Tibial artery (tissue), 4 donors: ENCODE results near the gene HIPK2.

ENCODE experiments used
- DNase-seq, 2 donors: peaks; one replicate each; pipeline ENCODE4 v3.0.0-alpha.2; 2019
- H3K27ac ChIP-seq, 2 donors: fragments of 200-600 bp; sonication (generic) in 1 of 2; 1 replicate in 1 of 2; 2 replicates in 1 of 2; pipeline ENCODE4 v1.5.1; 2018 to 2019; ENCODE audit warnings: mild to moderate bottlenecking in 1 of 2
- H3K27me3 ChIP-seq, 2 donors: fragments of 200-600 bp; sonication (generic) in 1 of 2; one replicate each; pipeline versions ENCODE4 v1.5.1 to v1.6.0; 2016 to 2019
- H3K36me3 ChIP-seq, 3 donors: fragments of 200-600 bp; sonication (generic) in 2 of 3; one replicate each; pipeline ENCODE4 v1.5.1; 2016 to 2019; ENCODE audit warnings: mild to moderate bottlenecking in 2 of 3
- H3K4me1 ChIP-seq, 4 donors: fragments of 200-600 bp; sonication (generic) in 2 of 4; 1 replicate in 3 of 4; 2 replicates in 1 of 4; pipeline ENCODE4 v1.5.1; 2016 to 2019
- H3K4me3 ChIP-seq, 2 donors: fragments of 200-600 bp; sonication (generic) in 1 of 2; 1 replicate in 1 of 2; 2 replicates in 1 of 2; pipeline ENCODE4 v1.5.1; 2018 to 2019; ENCODE audit warnings: mild to moderate bottlenecking in 2 of 2
- H3K9me3 ChIP-seq, 3 donors: fragments of 200-600 bp; sonication (generic) in 1 of 3; one replicate each; pipeline ENCODE4 v1.5.1; 2016 to 2019
- CTCF ChIP-seq, 2 experiments: fragments of 200-600 bp in 1 of 2; fragments of 450-650 bp in 1 of 2; IDR thresholded peaks; one replicate each; pipeline ENCODE4 v1.5.1; 2017 to 2019; ENCODE audit warnings: antibody characterized with exemption in 2 of 2, mild to moderate bottlenecking in 1 of 2, moderate library complexity in 1 of 2
- intact Hi-C: fragments of 100-400 bp; cut with DNase I; formaldehyde crosslinking; loops from one replicate; pipeline ENCODE4 v1.15.0; 2023; ENCODE audit warnings: low total_unique reads

Gene HIPK2

GRCh38 chr7:139663608-139664177, 114.1 kb downstream of the HIPK2 start:
- intact Hi-C loops: no loop called here
- DNase-seq: no peak
- H3K36me3 ChIP-seq: no peaks in the 10 kb centered on the region
- peaks cover 0 to 26% (median 11%) of the 10 kb centered on the region in 4 donors for H3K4me1 ChIP-seq
- H3K27ac ChIP-seq: no peak overlapping the region
- no peak overlapping the region for H3K4me3 ChIP-seq
- no peaks in the 10 kb centered on the region for H3K9me3 ChIP-seq
- H3K27me3 ChIP-seq: no peaks in the 10 kb centered on the region
- TF ChIP-seq CTCF (IDR thresholded peaks at IDR 0.05): no peak

GRCh38 chr7:139661903-139662302, 115.9 kb downstream of the HIPK2 start:
- no peak overlapping the region for H3K27ac ChIP-seq
- no peak overlapping the region for H3K4me3 ChIP-seq
- no peaks in the 10 kb centered on the region for H3K27me3 ChIP-seq
- H3K9me3 ChIP-seq: no peaks in the 10 kb centered on the region
- no peak for DNase-seq
- peaks cover 0 to 26% (median 12%) of the 10 kb centered on the region in 4 donors for H3K4me1 ChIP-seq
- no peaks in the 10 kb centered on the region for H3K36me3 ChIP-seq
- intact Hi-C loops: no loop called here
- TF ChIP-seq CTCF (IDR thresholded peaks at IDR 0.05): no peak

GRCh38 chr7:139661043-139661440, 116.8 kb downstream of the HIPK2 start:
- Histone ChIP-seq H3K27ac (no peak overlapping the region), H3K36me3 (no peaks in the 10 kb centered on the region), H3K9me3 (no peaks in the 10 kb centered on the region), H3K27me3 (no peaks in the 10 kb centered on the region), H3K4me1 (peaks cover 0 to 26% (median 12%) of the 10 kb centered on the region in 4 donors), H3K4me3 (no peak overlapping the region)
- TF ChIP-seq CTCF (IDR thresholded peaks at IDR 0.05): no peak
- intact Hi-C loops: no loop called here
- no peak for DNase-seq

GRCh38 chr7:139660317-139661042, 117.3 kb downstream of the HIPK2 start:
- H3K4me1 ChIP-seq: peaks cover 0 to 26% (median 12%) of the 10 kb centered on the region in 4 donors
- no peak overlapping the region for H3K4me3 ChIP-seq
- intact Hi-C loops: no loop called here
- no peaks in the 10 kb centered on the region for H3K27me3 ChIP-seq
- H3K36me3 ChIP-seq: peaks cover 0 to 3% (median 0%) of the 10 kb centered on the region in 3 donors
- H3K9me3 ChIP-seq: no peaks in the 10 kb centered on the region
- TF ChIP-seq CTCF (IDR thresholded peaks at IDR 0.05): no peak
- no peak overlapping the region for H3K27ac ChIP-seq
- DNase-seq: no peak

- TF ChIP-seq CTCF (IDR thresholded peaks at IDR 0.05): no peak
- intact Hi-C loops: no loop called here
- Histone ChIP-seq H3K27ac (no peak overlapping the region), H3K4me1 (peaks cover 0 to 26% (median 12%) of the 10 kb centered on the region in 4 donors), H3K27me3 (no peaks in the 10 kb centered on the region), H3K36me3 (peaks cover 0 to 9% (median 0%) of the 10 kb centered on the region in 3 donors), H3K9me3 (no peaks in the 10 kb centered on the region), H3K4me3 (no peak overlapping the region)
- no peak for DNase-seq
Measured at GRCh38 chr7:139659922-139660316, 117.9 kb downstream of the HIPK2 start.
